NOMO-1 (cell line): ENCODE data around the gene TSC22D1.
A peak's percentile ranks its signal among the peaks of the same experiment; 100 is the strongest.
"Not testable (repeated sequence)": the region's sequence is repeated elsewhere in the genome, so short reads cannot be mapped to it uniquely, and the experiment has no call there.

Source experiments
- DNase-seq, 2 experiments: peaks; one replicate each; lab custom pipeline; 2025; ENCODE audit not compliant: unreplicated experiment in 2 of 2; lab: John Stamatoyannopoulos, UW

TSC22D1 gene

DNA sequence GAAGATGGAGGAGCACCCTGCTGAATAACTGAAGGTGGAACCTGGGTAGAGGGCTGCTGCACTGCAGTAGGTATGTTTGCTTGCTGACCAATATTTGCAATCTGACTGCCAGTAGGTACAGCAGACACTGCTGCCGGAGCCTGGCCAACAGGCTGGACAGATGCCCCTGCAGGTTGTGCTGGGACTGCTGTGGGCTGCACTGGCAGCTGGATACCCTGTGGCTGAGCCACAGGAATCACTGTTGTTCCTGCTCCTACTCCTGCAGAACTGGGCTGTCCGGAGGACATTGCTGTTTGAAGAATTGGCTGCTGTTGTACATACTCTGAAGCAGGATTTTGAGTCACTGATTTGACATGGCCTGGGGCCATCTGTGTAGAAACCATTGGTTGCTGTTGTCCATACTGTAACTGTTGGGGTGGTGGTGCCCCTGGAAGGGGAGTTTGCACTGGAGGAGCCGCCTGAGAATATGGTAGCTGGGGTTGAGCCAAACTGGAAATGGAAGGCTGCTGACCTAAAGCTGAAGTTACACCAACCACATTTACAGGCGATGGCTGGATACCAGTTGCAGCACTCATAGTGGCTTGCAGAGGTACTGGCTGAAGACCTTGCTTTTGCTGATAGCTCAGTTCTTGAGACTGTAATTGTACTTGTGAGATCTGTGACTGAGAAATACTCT lies 2.2 kb downstream of the TSC22D1 start:
- DNase-seq = no peak

GRCh38 chr13:44573071-44573470 lies 3.1 kb downstream of the TSC22D1 start:
- no peak for DNase-seq

GRCh38 chr13:44566601-44567000 lies 9.5 kb downstream of the TSC22D1 start:
- DNase-seq = no peak

- DNase-seq = no peak
Measured at GRCh38 chr13:44565881-44566280, 10.2 kb downstream of the TSC22D1 start.

- no peak for DNase-seq
Measured at GRCh38 chr13:44564936-44565335, 11.2 kb downstream of the TSC22D1 start.

DNA sequence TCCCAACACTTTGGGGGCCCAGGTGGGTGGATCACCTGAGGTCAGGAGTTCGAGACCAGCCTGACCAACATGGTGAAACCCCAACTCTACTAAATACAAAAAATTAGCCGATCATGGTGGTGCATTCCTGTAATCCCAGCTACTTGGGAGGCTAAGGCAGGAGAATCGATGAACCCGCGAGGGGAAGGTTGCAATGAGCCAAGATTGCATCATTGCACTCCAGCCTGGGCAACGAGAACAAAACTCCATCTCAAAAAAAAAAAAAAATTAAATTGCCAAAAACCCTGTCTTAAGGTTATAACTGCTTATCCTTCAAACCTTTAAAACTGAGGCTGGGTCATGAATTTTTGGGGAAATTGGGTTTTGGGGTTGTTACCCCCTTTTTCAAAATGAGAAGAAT lies 13.3 kb downstream of the TSC22D1 start:
- DNase-seq = not testable (repeated sequence)

- DNase-seq = no peak
Measured at GRCh38 chr13:44561351-44561750, 14.8 kb downstream of the TSC22D1 start.

GRCh38 chr13:44557986-44558385 lies 18.1 kb downstream of the TSC22D1 start:
- DNase-seq = no peak

DNA sequence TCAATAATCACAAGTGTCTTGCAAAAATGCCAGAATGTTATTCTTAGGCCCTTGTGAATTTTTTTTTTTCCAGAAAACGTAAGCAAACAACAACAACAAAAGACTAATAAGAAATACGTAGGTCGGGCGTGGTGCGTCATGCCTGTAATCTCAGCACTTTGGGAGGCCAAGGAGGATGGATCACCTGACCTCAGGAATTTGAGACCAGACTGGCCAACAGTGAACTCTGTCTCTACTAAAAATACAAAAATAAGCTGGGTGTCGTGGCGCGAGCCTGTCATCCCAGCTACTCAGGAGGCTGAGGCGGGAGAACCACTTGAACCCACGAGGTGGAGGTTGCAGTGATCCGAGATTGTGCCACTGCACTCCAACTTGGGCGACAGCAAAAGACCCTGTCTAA lies 20.9 kb downstream of the TSC22D1 start:
- no peak for DNase-seq

GRCh38 chr13:44549476-44549875 lies 26.7 kb downstream of the TSC22D1 start:
- DNase-seq = no peak

DNA sequence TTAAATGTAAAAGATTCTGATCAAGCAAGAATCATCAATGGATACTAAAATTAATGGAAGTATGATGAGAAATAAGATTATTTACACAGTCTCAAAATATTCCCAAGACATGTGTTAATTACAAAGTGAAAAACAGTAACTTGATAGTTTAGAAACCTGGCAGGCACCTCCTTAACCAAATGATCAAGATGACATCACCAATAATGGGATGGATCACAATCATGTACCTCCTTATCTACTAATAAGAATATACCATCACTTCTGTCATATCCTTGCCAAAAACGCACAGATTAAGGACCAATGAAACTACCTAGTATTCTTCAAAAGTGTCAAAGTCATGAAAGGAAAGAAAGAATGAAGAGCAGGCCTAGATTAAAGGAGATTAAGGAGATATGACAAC lies 30.0 kb downstream of the TSC22D1 start:
- no peak for DNase-seq

GRCh38 chr13:44543369-44543768 lies 32.8 kb downstream of the TSC22D1 start:
- no peak for DNase-seq

GRCh38 chr13:44542361-44542760 lies 33.8 kb downstream of the TSC22D1 start:
- DNase-seq = peak in 1 of 2 experiments; percentile 12

- no peak for DNase-seq
Measured at GRCh38 chr13:44541601-44542000, 34.5 kb downstream of the TSC22D1 start.

GRCh38 chr13:44540761-44541434 lies 35.2 kb downstream of the TSC22D1 start:
- DNase-seq = no peak

- no peak for DNase-seq
Measured at GRCh38 chr13:44537248-44537647, 38.9 kb downstream of the TSC22D1 start.

GRCh38 chr13:44523146-44524015 lies 52.7 kb downstream of the TSC22D1 start:
- no peak for DNase-seq

DNA sequence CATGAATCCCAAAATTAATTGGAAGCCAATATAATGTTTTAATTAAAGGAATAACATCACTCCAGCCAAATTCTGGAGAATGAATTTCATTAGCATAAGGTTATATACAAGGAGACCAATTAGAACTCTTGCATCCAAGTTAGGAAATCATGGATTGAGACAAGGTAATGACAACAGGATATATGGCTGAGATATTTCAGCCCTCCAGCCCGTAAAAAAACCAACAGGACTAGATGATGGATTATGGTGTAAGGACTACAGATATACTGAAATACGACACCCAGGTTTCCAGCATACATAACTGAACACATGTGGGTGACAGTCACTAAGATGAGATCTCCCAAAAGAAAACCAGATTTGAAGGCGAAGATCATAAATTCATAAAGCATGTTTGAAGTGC lies 56.5 kb downstream of the TSC22D1 start:
- no peak for DNase-seq

GRCh38 chr13:44516771-44517170 lies 59.4 kb downstream of the TSC22D1 start:
- no peak for DNase-seq

DNA sequence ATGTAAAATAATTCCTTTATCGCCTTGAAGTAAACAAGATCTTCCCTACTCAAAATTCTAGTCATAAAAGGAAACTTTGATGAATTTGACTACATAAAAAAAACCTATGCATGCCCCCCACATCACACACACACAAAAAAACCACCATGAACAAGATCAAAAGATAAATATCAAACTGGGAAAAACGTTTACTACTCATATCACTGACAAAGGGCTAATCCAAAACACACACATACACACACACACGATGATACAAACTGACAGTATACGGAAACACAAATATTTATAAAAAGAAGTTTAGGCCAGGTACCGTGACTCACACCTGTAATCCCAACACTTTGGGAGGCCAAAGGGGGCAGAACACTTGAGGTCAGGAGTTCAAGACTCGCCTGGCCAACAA lies 61.9 kb downstream of the TSC22D1 start:
- no peak for DNase-seq

DNA sequence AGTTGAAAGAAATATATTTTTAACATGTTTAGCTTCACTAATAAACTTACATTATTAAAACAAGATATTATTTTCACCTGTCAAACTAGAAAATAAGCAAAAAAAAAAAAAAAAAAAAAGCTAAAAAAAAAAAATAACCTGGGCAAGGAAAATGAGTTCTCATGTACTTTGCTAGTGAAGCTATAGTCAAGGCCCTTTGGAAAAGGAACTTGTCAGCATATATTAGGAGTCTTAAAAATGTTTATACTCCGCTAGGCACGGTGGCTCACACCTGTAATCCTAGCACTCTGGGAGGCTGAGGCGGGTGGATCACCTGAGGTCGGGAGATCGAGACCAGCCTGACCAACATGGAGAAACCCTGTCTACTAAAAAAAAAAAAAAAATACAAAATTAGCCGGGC lies 66.3 kb downstream of the TSC22D1 start:
- DNase-seq = not testable (repeated sequence)
